ENCODE results near the gene FUZ.
A peak's percentile ranks its signal among the peaks of the same experiment; 100 is the strongest.
"Not testable (repeated sequence)": the region's sequence is repeated elsewhere in the genome, so short reads cannot be mapped to it uniquely, and the experiment has no call there.

The FUZ gene

DNA sequence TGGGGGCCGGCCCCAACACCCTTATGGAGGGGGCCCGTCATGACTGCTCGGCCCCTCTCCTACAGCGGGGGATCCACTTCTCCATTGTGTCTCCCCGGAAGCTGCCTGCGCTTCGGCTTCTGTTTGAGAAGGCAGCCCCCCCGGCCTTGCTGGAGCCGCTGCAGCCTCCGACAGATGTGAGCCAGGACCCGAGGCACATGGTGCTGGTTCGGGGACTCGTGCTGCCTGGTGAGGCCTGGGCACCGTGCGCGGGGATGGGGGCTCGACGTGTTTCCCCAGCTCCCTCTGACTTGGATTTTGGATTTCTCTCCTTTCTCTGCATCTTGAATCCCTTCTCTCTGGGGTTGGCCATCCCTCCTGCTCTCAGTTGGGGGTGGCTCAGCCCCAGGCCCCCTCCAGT is 16.6 kb upstream of the FUZ start:
- DNase-seq, result no peak

GRCh38 chr19:49829200-49829599 is 16.1 kb upstream of the FUZ start:
- DNase-seq, result no peak

DNA sequence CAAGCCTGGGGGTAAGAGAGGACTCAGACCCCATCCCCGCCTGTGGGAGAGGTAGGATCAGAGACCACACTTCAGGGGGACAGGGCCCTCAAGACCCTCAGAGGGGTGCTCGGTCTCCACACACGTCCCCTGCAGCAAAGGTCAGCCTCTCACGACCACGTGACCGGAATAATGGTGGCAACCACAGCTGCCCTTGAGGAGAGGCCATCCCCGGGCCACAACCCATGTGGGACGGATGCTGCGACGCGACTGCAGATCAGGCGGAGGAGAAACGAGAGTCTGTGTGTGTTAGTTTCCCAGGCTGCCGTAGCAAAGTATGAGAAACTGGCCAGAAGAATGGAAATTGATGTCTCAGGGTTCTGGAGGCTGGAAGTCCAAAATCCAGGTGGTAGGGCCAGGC is 13.9 kb upstream of the FUZ start:
- no peak for DNase-seq

- no peak for DNase-seq
Measured at GRCh38 chr19:49824662-49825061, 11.6 kb upstream of the FUZ start.

DNA sequence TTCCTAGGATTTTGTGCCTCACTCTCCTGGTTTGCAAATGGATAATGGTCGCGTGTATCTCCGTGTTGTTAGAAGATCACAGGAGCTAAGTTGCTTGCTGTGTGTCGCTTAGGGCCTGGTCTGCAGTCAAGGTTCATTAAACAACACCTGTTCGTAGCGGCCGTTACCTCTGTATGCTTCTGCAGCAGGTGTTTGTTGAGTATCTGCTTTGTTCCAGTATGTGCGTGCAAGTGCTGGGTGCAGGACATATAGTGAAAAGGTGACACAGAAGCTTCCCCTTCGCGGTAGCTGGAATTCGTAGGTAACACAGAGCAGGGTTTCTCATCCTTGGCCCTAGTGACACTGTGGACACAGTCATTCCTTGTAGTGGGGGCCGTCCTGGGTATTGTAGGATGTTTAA is 10.4 kb upstream of the FUZ start:
- DNase-seq, result no peak

GRCh38 chr19:49820125-49820524 is 7.0 kb upstream of the FUZ start:
- no peak for DNase-seq

- not testable (repeated sequence) for DNase-seq
Measured at GRCh38 chr19:49819452-49820115, 6.5 kb upstream of the FUZ start.

- DNase-seq, result no peak
Measured at GRCh38 chr19:49818649-49819370, 5.7 kb upstream of the FUZ start.

DNA sequence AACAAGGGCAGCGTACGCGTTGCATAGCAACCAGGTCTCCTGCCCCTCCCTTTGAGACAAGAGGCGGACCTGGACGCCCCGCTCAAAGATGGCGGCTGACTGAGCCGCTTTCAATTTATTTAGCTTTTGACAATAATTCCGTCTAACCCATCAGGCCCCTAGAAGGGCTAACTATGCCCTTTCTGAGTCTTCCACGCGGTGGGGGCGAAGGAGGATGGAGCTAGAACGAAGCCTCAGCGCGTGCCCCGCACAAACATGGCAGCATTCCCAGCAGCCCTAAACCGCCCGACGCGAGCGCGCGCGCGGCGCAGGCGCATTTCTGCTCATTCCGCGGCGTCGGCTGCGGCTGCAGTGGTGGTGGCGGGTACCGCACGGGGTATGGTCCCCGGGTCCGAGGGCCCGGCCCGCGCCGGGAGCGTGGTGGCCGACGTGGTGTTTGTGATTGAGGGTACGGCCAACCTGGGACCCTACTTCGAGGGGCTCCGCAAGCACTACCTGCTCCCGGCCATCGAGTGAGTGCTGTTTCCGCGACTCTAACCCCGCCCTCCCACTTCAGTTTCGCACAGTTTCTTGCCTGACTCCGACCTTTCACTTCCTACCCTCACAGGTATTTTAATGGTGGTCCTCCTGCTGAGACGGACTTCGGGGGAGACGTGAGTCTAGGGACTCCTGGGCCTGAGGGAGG is 5.0 kb upstream of the FUZ start, which contains the start of gene MED25:
Gene MED25 (plus strand): TSS at position 326 of the 685 bp plus-strand sequence. CDS start 53 bp downstream, at position 379.
- peak; percentile 88 for DNase-seq

GRCh38 chr19:49816590-49816989 is 3.5 kb upstream of the FUZ start:
- no peak for DNase-seq

GRCh38 chr19:49814010-49814409 is 918 bp upstream of the FUZ start:
- DNase-seq, result no peak

DNA sequence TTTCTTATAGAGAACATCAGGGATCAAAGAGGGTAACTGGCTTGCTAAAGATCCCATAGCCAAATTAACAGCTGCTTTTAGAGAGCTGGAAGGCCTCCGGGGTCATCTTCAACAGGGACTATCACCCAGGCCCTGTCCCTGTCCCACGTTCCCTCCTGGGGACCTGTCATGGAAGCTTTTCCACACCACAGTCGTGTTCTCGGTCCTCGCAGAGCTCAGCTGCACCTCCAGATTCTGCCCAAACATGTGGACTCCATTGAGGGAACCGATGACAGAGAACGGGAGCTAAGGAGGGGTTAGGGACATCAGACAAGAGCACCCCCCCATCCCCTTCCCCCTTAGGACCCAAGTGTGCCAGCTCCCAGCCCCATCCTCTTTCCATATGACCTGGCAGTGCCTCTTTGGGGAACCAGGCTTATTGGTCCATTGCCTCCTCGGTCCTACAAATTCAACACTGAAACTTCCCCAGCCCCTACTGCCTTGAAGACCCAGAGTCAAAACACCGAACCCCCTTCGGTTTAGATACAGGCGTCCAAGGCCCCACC is 568 bp downstream of the FUZ start:
- no peak for DNase-seq

GRCh38 chr19:49811328-49811727 is 1.8 kb downstream of the FUZ start:
- no peak for DNase-seq

- DNase-seq, result no peak
Measured at GRCh38 chr19:49809941-49810389, 3.1 kb downstream of the FUZ start.

DNA sequence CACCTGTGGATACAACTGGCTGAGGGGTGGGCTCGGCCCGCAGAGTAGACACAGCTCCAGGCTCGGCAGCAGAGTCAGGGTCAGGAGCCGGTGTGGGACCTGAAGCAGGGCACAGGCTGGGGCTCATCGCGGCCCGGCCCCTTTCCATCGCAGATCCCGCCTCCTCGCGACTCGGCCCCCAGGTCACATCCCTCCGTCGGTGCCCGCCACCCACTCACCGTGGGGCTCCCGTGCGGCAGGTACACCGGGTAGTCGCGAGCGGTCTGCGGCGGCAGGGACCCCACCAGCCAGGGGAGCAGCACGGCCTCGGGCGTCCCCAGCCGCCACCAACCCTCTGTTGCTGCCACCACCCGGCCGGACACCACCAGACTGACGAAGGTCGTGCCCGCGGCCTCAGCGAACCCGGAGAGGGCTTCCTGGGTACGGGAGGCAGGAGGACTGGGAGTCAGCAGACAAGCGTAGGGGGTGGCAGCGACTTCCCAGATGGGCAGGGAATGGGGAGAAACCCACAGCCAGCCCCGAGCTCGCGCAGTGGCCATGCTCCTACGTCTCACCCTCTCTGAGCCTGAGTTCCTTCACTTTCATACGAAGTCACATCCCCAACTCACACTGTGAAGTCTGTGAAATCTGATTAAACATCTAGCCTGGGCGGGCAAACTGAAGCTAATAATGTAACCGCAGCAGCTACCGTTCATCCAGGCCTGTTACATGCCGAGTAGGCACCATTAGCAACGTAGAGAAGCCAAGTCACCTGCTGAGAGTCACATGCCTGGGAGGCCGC is 3.7 kb downstream of the FUZ start:
- peak; percentile 56 for DNase-seq

- DNase-seq, result peak; percentile 82
Measured at GRCh38 chr19:49808711-49809159, 4.4 kb downstream of the FUZ start.

DNA sequence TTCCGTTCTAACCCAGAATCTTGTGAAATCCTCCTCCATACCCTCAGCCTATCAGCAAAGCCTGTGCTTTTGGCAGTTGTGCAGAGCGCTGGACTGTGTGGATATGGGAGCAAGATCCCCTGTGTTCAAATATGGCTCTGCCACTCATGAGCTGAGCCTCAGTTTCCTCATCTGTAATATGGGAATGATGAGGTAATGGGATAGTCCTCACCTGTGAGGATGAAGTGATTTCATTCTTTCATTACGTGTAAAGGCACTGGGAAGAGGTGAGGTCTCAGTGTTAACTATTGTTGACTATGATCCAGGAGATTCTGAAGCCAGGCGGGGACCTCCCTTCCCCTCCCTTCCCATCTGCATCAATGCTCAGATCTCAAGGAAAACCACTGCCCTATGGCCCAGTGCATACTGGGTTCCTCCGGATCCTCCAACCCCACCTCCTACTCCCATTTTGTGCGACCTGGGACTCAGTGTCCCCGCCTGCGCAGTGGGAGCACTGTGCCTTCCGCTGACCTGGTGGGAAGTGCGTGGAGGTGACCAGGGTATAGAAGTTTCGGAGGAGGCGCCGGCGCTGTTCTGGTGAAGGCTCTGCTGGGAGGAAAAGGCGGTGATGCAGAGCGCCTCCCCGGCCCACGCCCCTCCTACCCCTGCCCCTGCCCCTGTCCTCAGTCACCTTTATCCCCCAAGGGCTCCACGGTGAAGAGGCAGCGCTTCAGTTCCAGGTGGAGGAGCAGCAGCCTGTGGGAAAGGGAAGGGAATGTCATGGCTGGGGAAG is 5.0 kb downstream of the FUZ start:
- DNase-seq, result no peak

GRCh38 chr19:49807058-49807903 is 5.8 kb downstream of the FUZ start:
- no peak for DNase-seq

DNA sequence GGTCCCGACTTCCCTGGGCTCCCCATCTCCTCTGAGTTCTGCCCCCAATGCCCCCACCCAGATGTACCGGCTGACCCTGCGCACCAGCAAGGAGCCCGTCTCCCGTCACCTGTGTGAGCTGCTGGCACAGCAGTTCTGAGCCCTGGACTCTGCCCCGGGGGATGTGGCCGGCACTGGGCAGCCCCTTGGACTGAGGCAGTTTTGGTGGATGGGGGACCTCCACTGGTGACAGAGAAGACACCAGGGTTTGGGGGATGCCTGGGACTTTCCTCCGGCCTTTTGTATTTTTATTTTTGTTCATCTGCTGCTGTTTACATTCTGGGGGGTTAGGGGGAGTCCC is 6.5 kb downstream of the FUZ start:
- DNase-seq, result no peak

DNA sequence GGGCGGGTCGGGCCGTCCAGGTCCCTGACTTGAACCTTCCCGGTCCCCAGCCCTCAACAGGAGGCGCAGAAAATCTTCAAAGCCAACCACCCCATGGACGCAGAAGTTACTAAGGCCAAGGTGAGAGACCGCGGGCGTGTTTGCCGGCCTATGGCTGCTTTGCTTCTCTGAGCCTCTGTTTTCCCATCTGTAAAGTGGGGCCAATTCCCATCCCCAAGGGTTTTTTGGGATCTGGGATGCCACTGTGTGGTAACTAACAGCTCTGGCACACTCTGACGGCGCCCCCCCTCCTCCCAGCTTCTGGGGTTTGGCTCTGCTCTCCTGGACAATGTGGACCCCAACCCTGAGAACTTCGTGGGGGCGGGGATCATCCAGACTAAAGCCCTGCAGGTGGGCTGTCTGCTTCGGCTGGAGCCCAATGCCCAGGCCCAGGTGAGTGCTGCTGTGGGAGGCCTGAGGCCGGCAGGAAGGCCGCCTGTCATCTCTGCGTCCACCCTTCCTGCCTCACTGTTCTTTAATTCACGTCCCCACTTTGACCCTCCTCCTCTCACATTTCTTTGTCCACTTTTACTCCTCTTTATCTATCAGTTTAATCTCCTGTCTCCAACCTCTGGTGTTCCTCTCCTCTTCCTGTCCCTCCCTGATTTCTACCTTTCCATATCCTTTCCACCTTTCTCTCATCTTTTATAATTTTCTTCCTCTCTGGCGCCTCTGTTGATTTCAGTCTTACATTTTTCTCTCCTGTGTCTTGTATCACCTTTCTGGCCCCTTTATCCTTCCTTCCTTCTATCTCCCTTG is 7.1 kb downstream of the FUZ start:
- no peak for DNase-seq

All from activated naive CD4-positive, alpha-beta T cell treated with Interleukin-2 at 50 U/mL for 16 hours (primary cell).